ENCODE measurements around the gene ATP2B2. TPM values are rescaled to one million over a fixed set of nuclear protein-coding genes. Genes with fewer than 3 reads are reported as not detected.

The ATP2B2 gene
- total RNA-seq, 1 donor from 2014 or later = 3.7 TPM

GRCh38 chr3:10426346-10427220 lies 78.8 kb downstream of the ATP2B2 start:
- H3K4me1 ChIP-seq (ENCODE audit: control insufficient read depth in 3 of 3, insufficient read depth in 3 of 3, low read length in 3 of 3) = peaks cover 23 to 60% (median 30%) of the 10 kb centered on the region in 3 donors
- peak overlapping the region in 1 of 3 donors; percentile 57 for H3K9ac ChIP-seq (ENCODE audit: low read depth in 1 of 3, low read length in 3 of 3)
- no peaks in the 10 kb centered on the region for H3K9me3 ChIP-seq (ENCODE audit: control insufficient read depth in 3 of 3, low read length in 3 of 3)
- no peak overlapping the region for H3K4me3 ChIP-seq (ENCODE audit: low read length in 3 of 3)
- no peaks in the 10 kb centered on the region for H3K27me3 ChIP-seq (ENCODE audit: control insufficient read depth in 3 of 3, insufficient read depth in 3 of 3, low read length in 3 of 3)
- peaks cover 0 to 6% (median 3%) of the 10 kb centered on the region in 3 donors for H3K36me3 ChIP-seq (ENCODE audit: control insufficient read depth in 3 of 3, insufficient read depth in 3 of 3, low read length in 3 of 3)
- peak overlapping the region; percentile 74 for H3K27ac ChIP-seq (ENCODE audit: low read depth, low read length)

GRCh38 chr3:10423171-10423882 lies 82.1 kb downstream of the ATP2B2 start:
- H3K27me3 ChIP-seq (ENCODE audit: control insufficient read depth in 3 of 3, insufficient read depth in 3 of 3, low read length in 3 of 3) = no peaks in the 10 kb centered on the region

GRCh38 chr3:10421996-10422395 lies 83.4 kb downstream of the ATP2B2 start:
- Histone ChIP-seq H3K27ac (ENCODE audit: low read depth, low read length) (no peak overlapping the region), H3K27me3 (ENCODE audit: control insufficient read depth in 3 of 3, insufficient read depth in 3 of 3, low read length in 3 of 3) (peaks cover 0 to 2% (median 0%) of the 10 kb centered on the region in 3 donors), H3K4me3 (ENCODE audit: low read length in 3 of 3) (no peak overlapping the region)

More at GRCh38 chr3:10423171-10423882, 82.1 kb downstream of the ATP2B2 start:
- no peak overlapping the region for H3K9ac ChIP-seq (ENCODE audit: low read depth in 1 of 3, low read length in 3 of 3)
- no peak overlapping the region for H3K4me3 ChIP-seq (ENCODE audit: low read length in 3 of 3)
- H3K27ac ChIP-seq (ENCODE audit: low read depth, low read length) = no peak overlapping the region
- peaks cover 16 to 46% (median 23%) of the 10 kb centered on the region in 3 donors for H3K4me1 ChIP-seq (ENCODE audit: control insufficient read depth in 3 of 3, insufficient read depth in 3 of 3, low read length in 3 of 3)
- peaks cover 0 to 6% (median 3%) of the 10 kb centered on the region in 3 donors for H3K36me3 ChIP-seq (ENCODE audit: control insufficient read depth in 3 of 3, insufficient read depth in 3 of 3, low read length in 3 of 3)
- no peaks in the 10 kb centered on the region for H3K9me3 ChIP-seq (ENCODE audit: control insufficient read depth in 3 of 3, low read length in 3 of 3)

GRCh38 chr3:10420745-10421475 lies 84.5 kb downstream of the ATP2B2 start:
- H3K27me3 ChIP-seq (ENCODE audit: control insufficient read depth in 3 of 3, insufficient read depth in 3 of 3, low read length in 3 of 3) = peaks cover 0 to 2% (median 0%) of the 10 kb centered on the region in 3 donors

More at GRCh38 chr3:10421996-10422395, 83.4 kb downstream of the ATP2B2 start:
- Histone ChIP-seq H3K9ac (ENCODE audit: low read depth in 1 of 3, low read length in 3 of 3) (no peak overlapping the region), H3K36me3 (ENCODE audit: control insufficient read depth in 3 of 3, insufficient read depth in 3 of 3, low read length in 3 of 3) (peaks cover 0 to 6% (median 3%) of the 10 kb centered on the region in 3 donors), H3K4me1 (ENCODE audit: control insufficient read depth in 3 of 3, insufficient read depth in 3 of 3, low read length in 3 of 3) (peaks cover 11 to 37% (median 18%) of the 10 kb centered on the region in 3 donors), H3K9me3 (ENCODE audit: control insufficient read depth in 3 of 3, low read length in 3 of 3) (no peaks in the 10 kb centered on the region)

GRCh38 chr3:10419637-10420232 lies 85.7 kb downstream of the ATP2B2 start:
- Histone ChIP-seq H3K9ac (ENCODE audit: low read depth in 1 of 3, low read length in 3 of 3) (no peak overlapping the region), H3K27ac (ENCODE audit: low read depth, low read length) (no peak overlapping the region), H3K9me3 (ENCODE audit: control insufficient read depth in 3 of 3, low read length in 3 of 3) (no peaks in the 10 kb centered on the region), H3K4me1 (ENCODE audit: control insufficient read depth in 3 of 3, insufficient read depth in 3 of 3, low read length in 3 of 3) (peaks cover 2 to 29% (median 7%) of the 10 kb centered on the region in 3 donors), H3K4me3 (ENCODE audit: low read length in 3 of 3) (no peak overlapping the region), H3K36me3 (ENCODE audit: control insufficient read depth in 3 of 3, insufficient read depth in 3 of 3, low read length in 3 of 3) (peaks cover 0 to 6% (median 3%) of the 10 kb centered on the region in 3 donors), H3K27me3 (ENCODE audit: control insufficient read depth in 3 of 3, insufficient read depth in 3 of 3, low read length in 3 of 3) (peaks cover 0 to 2% (median 0%) of the 10 kb centered on the region in 3 donors)

More at GRCh38 chr3:10420745-10421475, 84.5 kb downstream of the ATP2B2 start:
- Histone ChIP-seq H3K36me3 (ENCODE audit: control insufficient read depth in 3 of 3, insufficient read depth in 3 of 3, low read length in 3 of 3) (peaks cover 0 to 6% (median 3%) of the 10 kb centered on the region in 3 donors), H3K4me3 (ENCODE audit: low read length in 3 of 3) (no peak overlapping the region), H3K4me1 (ENCODE audit: control insufficient read depth in 3 of 3, insufficient read depth in 3 of 3, low read length in 3 of 3) (peaks cover 4 to 30% (median 12%) of the 10 kb centered on the region in 3 donors), H3K9me3 (ENCODE audit: control insufficient read depth in 3 of 3, low read length in 3 of 3) (no peaks in the 10 kb centered on the region), H3K9ac (ENCODE audit: low read depth in 1 of 3, low read length in 3 of 3) (no peak overlapping the region), H3K27ac (ENCODE audit: low read depth, low read length) (no peak overlapping the region)

GRCh38 chr3:10417847-10418246 lies 87.5 kb downstream of the ATP2B2 start:
- H3K36me3 ChIP-seq (ENCODE audit: control insufficient read depth in 3 of 3, insufficient read depth in 3 of 3, low read length in 3 of 3) = peaks cover 0 to 3% (median 0%) of the 10 kb centered on the region in 3 donors
- no peak overlapping the region for H3K9ac ChIP-seq (ENCODE audit: low read depth in 1 of 3, low read length in 3 of 3)
- H3K4me1 ChIP-seq (ENCODE audit: control insufficient read depth in 3 of 3, insufficient read depth in 3 of 3, low read length in 3 of 3) = peaks cover 5 to 17% (median 7%) of the 10 kb centered on the region in 3 donors
- no peaks in the 10 kb centered on the region for H3K9me3 ChIP-seq (ENCODE audit: control insufficient read depth in 3 of 3, low read length in 3 of 3)
- H3K27me3 ChIP-seq (ENCODE audit: control insufficient read depth in 3 of 3, insufficient read depth in 3 of 3, low read length in 3 of 3) = peaks cover 0 to 2% (median 0%) of the 10 kb centered on the region in 3 donors
- no peak overlapping the region for H3K27ac ChIP-seq (ENCODE audit: low read depth, low read length)
- H3K4me3 ChIP-seq (ENCODE audit: low read length in 3 of 3) = no peak overlapping the region

- H3K9ac ChIP-seq (ENCODE audit: low read depth in 1 of 3, low read length in 3 of 3) = no peak overlapping the region
- peaks cover 0 to 2% (median 0%) of the 10 kb centered on the region in 3 donors for H3K27me3 ChIP-seq (ENCODE audit: control insufficient read depth in 3 of 3, insufficient read depth in 3 of 3, low read length in 3 of 3)
- peaks cover 6 to 28% (median 7%) of the 10 kb centered on the region in 3 donors for H3K4me1 ChIP-seq (ENCODE audit: control insufficient read depth in 3 of 3, insufficient read depth in 3 of 3, low read length in 3 of 3)
- H3K27ac ChIP-seq (ENCODE audit: low read depth, low read length) = no peak overlapping the region
- no peaks in the 10 kb centered on the region for H3K9me3 ChIP-seq (ENCODE audit: control insufficient read depth in 3 of 3, low read length in 3 of 3)
- no peak overlapping the region for H3K4me3 ChIP-seq (ENCODE audit: low read length in 3 of 3)
- H3K36me3 ChIP-seq (ENCODE audit: control insufficient read depth in 3 of 3, insufficient read depth in 3 of 3, low read length in 3 of 3) = no peaks in the 10 kb centered on the region
These were observed 88.6 kb downstream of the ATP2B2 start for GRCh38 chr3:10416730-10417300.

- H3K9ac ChIP-seq (ENCODE audit: low read depth in 1 of 3, low read length in 3 of 3) = no peak overlapping the region
- H3K36me3 ChIP-seq (ENCODE audit: control insufficient read depth in 3 of 3, insufficient read depth in 3 of 3, low read length in 3 of 3) = peaks cover 0 to 5% (median 0%) of the 10 kb centered on the region in 3 donors
- peaks cover 3 to 25% (median 6%) of the 10 kb centered on the region in 3 donors for H3K4me1 ChIP-seq (ENCODE audit: control insufficient read depth in 3 of 3, insufficient read depth in 3 of 3, low read length in 3 of 3)
- no peak overlapping the region for H3K27ac ChIP-seq (ENCODE audit: low read depth, low read length)
- no peaks in the 10 kb centered on the region for H3K9me3 ChIP-seq (ENCODE audit: control insufficient read depth in 3 of 3, low read length in 3 of 3)
- no peak overlapping the region for H3K4me3 ChIP-seq (ENCODE audit: low read length in 3 of 3)
- no peaks in the 10 kb centered on the region for H3K27me3 ChIP-seq (ENCODE audit: control insufficient read depth in 3 of 3, insufficient read depth in 3 of 3, low read length in 3 of 3)
These were observed 92.3 kb downstream of the ATP2B2 start for GRCh38 chr3:10413041-10413440.
